ENCODE results near the gene SH3RF1. TPM values are rescaled to one million over a fixed set of nuclear protein-coding genes. Genes with fewer than 3 reads are reported as not detected.
A peak's percentile ranks its signal among the peaks of the same experiment; 100 is the strongest.

SH3RF1 gene
- total RNA-seq, 1 donor from 2014 or later = 35.2 TPM

DNA sequence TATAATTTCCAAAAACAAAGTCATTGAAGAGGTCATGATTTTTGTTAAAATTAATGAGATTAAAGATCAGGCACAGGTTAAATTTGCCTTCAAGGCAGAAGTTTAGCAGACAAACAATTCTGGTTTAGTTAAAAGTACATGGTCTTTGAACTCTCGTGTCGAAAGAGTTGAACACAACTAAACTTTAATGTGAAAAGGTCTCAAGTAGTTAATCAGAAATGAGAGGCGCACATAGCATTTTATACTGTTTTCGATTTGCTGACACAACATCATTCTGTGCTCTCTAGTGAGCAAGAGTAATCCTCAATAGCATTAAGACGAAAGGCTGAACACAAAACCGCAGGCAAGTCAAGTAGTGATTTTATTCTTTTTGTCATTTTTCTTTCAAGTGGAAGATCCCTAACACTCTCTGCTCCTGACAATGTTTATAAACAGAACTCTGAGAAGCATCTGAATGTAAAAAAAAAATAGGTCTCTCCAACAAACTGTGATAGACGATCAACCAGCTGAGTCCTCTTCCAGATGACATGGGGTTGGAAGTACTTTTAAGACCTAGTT is 49.8 kb downstream of the SH3RF1 start:
- DNase-seq = no peak
- Mint-ChIP-seq H3K36me3 (ENCODE audit: unreplicated experiment) (no peaks in the 10 kb centered on the region), H3K27ac (ENCODE audit: unreplicated experiment) (no peak overlapping the region), H3K4me1 (ENCODE audit: low read depth, unreplicated experiment) (peaks cover 13% of the 10 kb centered on the region), H3K4me3 (ENCODE audit: unreplicated experiment) (no peak overlapping the region), H3K27me3 (ENCODE audit: unreplicated experiment) (no peaks in the 10 kb centered on the region), H3K9me3 (ENCODE audit: unreplicated experiment) (no peaks in the 10 kb centered on the region)
- no peak for TF ChIP-seq CTCF (IDR thresholded peaks at IDR 0.05; ENCODE audit: partially characterized antibody, unreplicated experiment)

- no peaks in the 10 kb centered on the region for H3K9me3 Mint-ChIP-seq (ENCODE audit: unreplicated experiment)
- no peak overlapping the region for H3K4me3 Mint-ChIP-seq (ENCODE audit: unreplicated experiment)
- no peak for DNase-seq
- peaks cover 13% of the 10 kb centered on the region for H3K4me1 Mint-ChIP-seq (ENCODE audit: low read depth, unreplicated experiment)
- no peaks in the 10 kb centered on the region for H3K36me3 Mint-ChIP-seq (ENCODE audit: unreplicated experiment)
- no peak for TF ChIP-seq CTCF (IDR thresholded peaks at IDR 0.05; ENCODE audit: partially characterized antibody, unreplicated experiment)
- H3K27me3 Mint-ChIP-seq (ENCODE audit: unreplicated experiment) = no peaks in the 10 kb centered on the region
- H3K27ac Mint-ChIP-seq (ENCODE audit: unreplicated experiment) = peak overlapping the region; percentile 60
These were observed 50.3 kb downstream of the SH3RF1 start for GRCh38 chr4:169220447-169220846.

- Mint-ChIP-seq H3K4me3 (ENCODE audit: unreplicated experiment) (no peak overlapping the region), H3K4me1 (ENCODE audit: low read depth, unreplicated experiment) (peaks cover 13% of the 10 kb centered on the region), H3K9me3 (ENCODE audit: unreplicated experiment) (no peaks in the 10 kb centered on the region), H3K27me3 (ENCODE audit: unreplicated experiment) (no peaks in the 10 kb centered on the region), H3K36me3 (ENCODE audit: unreplicated experiment) (peaks cover 4% of the 10 kb centered on the region), H3K27ac (ENCODE audit: unreplicated experiment) (no peak overlapping the region)
- TF ChIP-seq CTCF (IDR thresholded peaks at IDR 0.05; ENCODE audit: partially characterized antibody, unreplicated experiment) = no peak
- no peak for DNase-seq
These were observed 51.3 kb downstream of the SH3RF1 start for GRCh38 chr4:169219440-169219839.

DNA sequence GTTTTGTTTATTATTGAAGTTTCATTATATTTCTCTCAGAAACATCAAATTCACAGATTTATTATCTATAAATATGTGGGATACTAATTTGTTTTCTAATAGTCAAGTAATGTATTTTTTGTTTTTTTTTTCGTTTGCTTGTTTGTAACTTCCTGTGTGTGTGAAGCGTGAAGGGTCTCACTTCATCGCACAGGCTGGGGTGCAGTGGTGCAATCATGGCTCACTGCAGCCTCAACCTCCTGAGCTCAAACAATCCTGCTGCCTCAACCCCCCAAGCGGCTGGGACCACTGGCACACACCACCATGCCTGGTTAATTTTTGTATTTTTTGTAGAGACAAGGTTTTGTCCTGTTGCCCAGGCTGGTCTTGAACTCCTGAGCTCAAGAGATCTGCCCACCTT is 55.1 kb downstream of the SH3RF1 start:
- peaks cover 19% of the 10 kb centered on the region for H3K36me3 Mint-ChIP-seq (ENCODE audit: unreplicated experiment)
- H3K9me3 Mint-ChIP-seq (ENCODE audit: unreplicated experiment) = no peaks in the 10 kb centered on the region
- H3K4me3 Mint-ChIP-seq (ENCODE audit: unreplicated experiment) = no peak overlapping the region
- H3K27ac Mint-ChIP-seq (ENCODE audit: unreplicated experiment) = no peak overlapping the region
- H3K27me3 Mint-ChIP-seq (ENCODE audit: unreplicated experiment) = no peaks in the 10 kb centered on the region
- TF ChIP-seq CTCF (IDR thresholded peaks at IDR 0.05; ENCODE audit: partially characterized antibody, unreplicated experiment) = no peak
- peaks cover 11% of the 10 kb centered on the region for H3K4me1 Mint-ChIP-seq (ENCODE audit: low read depth, unreplicated experiment)
- DNase-seq = no peak

DNA sequence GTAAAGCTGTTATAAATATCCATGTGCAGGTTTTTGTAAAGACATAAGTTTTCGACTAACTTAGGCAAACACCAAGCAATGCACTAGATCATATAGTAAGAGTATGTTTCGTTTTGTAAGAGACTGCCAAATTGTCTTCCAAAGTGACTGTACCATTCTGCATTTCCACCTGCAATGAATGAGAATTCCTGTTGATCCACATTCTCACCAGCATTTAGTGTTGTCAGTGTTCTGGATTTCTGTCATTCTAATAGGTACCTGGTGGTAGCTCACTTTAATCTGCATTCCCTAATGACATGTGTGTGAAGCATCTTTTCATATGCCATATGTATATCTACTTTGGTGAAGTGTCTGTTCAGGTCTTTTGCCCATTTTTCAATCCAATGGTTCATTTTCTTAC is 57.8 kb downstream of the SH3RF1 start:
- H3K4me1 Mint-ChIP-seq (ENCODE audit: low read depth, unreplicated experiment) = no peaks in the 10 kb centered on the region
- TF ChIP-seq CTCF (IDR thresholded peaks at IDR 0.05; ENCODE audit: partially characterized antibody, unreplicated experiment) = no peak
- H3K27me3 Mint-ChIP-seq (ENCODE audit: unreplicated experiment) = no peaks in the 10 kb centered on the region
- H3K9me3 Mint-ChIP-seq (ENCODE audit: unreplicated experiment) = peaks cover 1% of the 10 kb centered on the region
- no peak overlapping the region for H3K4me3 Mint-ChIP-seq (ENCODE audit: unreplicated experiment)
- peaks cover 19% of the 10 kb centered on the region for H3K36me3 Mint-ChIP-seq (ENCODE audit: unreplicated experiment)
- H3K27ac Mint-ChIP-seq (ENCODE audit: unreplicated experiment) = no peak overlapping the region
- no peak for DNase-seq

Data from glutamatergic neuron (in vitro differentiated cells).